Neuron (in vitro differentiated cells): Measurements from ENCODE around the gene PRICKLE1.

ENCODE experiments used
- H2AFZ ChIP-seq: one replicate; pipeline ENCODE4 v1.6.1; 2013; ENCODE audit warnings: low read depth, mild to moderate bottlenecking, inconsistent platforms, low read length, moderate library complexity
- H3K27me3 ChIP-seq: one replicate; pipeline ENCODE4 v1.6.1; 2013; ENCODE audit warnings: low read length; ENCODE audit not compliant: insufficient read depth
- H3K36me3 ChIP-seq: one replicate; pipeline ENCODE4 v1.6.1; 2013; ENCODE audit warnings: low read length; ENCODE audit not compliant: insufficient read depth
- H3K4me1 ChIP-seq: one replicate; pipeline ENCODE4 v1.6.1; 2013; ENCODE audit warnings: low read length; ENCODE audit not compliant: insufficient read depth
- H3K4me3 ChIP-seq: 2 replicates; pipeline ENCODE4 v1.5.1; 2013; ENCODE audit warnings: mild to moderate bottlenecking, low read length, moderate library complexity
- H3K9me3 ChIP-seq: one replicate; pipeline ENCODE4 v1.6.1; 2013; ENCODE audit warnings: low read length

The PRICKLE1 gene

DNA sequence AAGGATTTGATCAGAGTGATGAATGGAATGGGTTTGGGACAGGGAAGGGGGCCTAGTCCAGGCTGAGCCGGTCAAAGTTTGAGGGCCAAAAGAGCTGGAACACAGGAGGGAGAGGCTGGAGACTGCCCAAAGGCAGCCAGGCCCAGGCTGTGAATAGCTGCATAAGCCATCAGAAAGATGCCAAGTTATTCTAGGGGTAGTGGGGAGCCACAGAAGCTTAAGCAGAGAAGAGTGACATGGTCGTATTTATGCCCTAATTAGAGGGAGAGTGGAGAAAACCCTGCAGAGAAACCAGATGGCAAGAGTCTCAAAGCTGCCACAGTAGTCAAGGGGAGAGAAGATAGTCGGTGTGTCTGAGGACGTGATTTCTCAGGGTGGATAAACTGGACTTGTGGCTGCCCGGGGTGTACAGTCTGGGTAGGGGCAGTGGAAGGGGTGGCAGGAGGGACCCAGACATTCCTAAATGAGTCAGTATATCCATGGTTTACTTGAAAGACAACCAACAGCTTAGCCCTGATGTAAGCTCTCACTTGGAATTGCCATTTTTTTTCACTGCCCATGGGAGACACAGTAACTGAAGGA lies 99.2 kb downstream of the PRICKLE1 start:
- Histone ChIP-seq H3K4me3 (no peak overlapping the region), H2AFZ (no peak overlapping the region), H3K27me3 (no peaks in the 10 kb centered on the region), H3K9me3 (no peaks in the 10 kb centered on the region), H3K36me3 (no peaks in the 10 kb centered on the region), H3K4me1 (peaks cover 5% of the 10 kb centered on the region)

DNA sequence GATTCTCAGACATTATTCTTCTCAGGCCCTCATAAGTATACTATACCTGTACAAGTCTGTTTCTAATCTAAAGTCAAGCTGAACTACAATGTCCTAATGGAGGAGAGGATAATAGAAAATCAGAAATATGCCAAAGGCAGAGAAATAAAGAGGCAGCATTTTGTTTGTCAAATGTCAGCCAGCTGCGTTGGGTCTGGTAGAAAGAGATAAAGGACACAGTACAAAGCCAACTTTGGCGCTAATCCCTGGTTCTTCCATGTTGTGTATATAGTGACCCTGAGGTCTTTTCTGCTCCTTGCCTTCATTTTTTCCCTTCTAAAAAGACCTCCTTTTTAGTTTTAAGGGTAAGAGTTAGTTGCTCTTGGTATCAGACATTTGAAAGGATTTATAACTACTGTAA lies 103.1 kb downstream of the PRICKLE1 start:
- Histone ChIP-seq H3K9me3 (no peaks in the 10 kb centered on the region), H3K4me1 (peaks cover 22% of the 10 kb centered on the region), H3K36me3 (no peaks in the 10 kb centered on the region), H3K27me3 (no peaks in the 10 kb centered on the region), H3K4me3 (no peak overlapping the region), H2AFZ (no peak overlapping the region)

- Histone ChIP-seq H3K4me1 (peaks cover 22% of the 10 kb centered on the region), H3K36me3 (no peaks in the 10 kb centered on the region), H3K27me3 (no peaks in the 10 kb centered on the region), H2AFZ (no peak overlapping the region), H3K9me3 (no peaks in the 10 kb centered on the region), H3K4me3 (no peak overlapping the region)
Observed at GRCh38 chr12:42485823-42486222, 103.7 kb downstream of the PRICKLE1 start.

GRCh38 chr12:42484996-42485395 lies 104.5 kb downstream of the PRICKLE1 start:
- Histone ChIP-seq H3K27me3 (no peaks in the 10 kb centered on the region), H3K4me3 (peak overlapping the region; percentile 62), H3K36me3 (no peaks in the 10 kb centered on the region), H2AFZ (peak overlapping the region; percentile 97), H3K9me3 (no peaks in the 10 kb centered on the region), H3K4me1 (peaks cover 22% of the 10 kb centered on the region)

GRCh38 chr12:42483521-42483790 lies 106.1 kb downstream of the PRICKLE1 start:
- H3K9me3 ChIP-seq, result no peaks in the 10 kb centered on the region
- H2AFZ ChIP-seq, result peak overlapping the region; percentile 97
- no peaks in the 10 kb centered on the region for H3K36me3 ChIP-seq
- H3K4me1 ChIP-seq, result peaks cover 22% of the 10 kb centered on the region
- H3K4me3 ChIP-seq, result peak overlapping the region; percentile 62
- no peaks in the 10 kb centered on the region for H3K27me3 ChIP-seq

DNA sequence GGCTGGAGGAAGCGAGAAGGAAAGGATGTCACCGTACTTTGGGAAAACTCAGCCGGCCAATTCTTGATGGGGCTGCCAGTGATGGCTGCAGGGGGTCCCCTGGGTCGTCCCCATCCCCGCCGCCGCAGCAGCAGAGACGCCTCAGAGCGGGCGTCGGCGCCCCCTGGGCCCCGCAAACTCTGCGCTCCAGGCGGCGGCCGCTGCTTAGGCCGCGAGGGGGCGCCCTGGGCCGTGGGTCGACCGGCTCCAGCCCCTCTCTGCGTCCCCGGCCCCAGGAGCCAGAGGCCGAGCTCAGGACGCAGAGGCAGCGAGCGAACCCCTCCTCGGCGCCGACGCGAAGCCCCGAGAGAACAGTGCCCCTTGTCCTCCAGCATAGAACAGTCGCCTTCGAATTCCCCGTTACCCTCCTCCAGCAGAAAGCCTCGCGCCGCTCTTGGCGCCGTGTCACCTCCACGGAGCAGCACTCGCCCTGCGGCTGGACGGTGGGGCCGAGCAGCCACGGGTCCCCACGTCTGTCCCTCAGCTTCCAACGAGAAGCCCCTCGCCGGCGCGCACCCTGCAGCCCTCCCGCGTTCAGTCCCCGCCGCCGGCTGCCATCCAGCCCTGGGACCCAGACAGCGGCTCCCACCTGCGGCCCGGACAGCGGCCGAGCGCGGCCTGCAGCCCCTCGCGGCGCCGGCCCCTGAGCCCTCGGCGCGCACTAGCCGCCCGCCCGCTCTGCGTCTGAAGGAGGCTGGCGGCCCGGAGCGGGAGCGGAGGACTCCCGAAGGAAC lies 106.6 kb downstream of the PRICKLE1 start:
- H3K27me3 ChIP-seq, result no peaks in the 10 kb centered on the region
- peak overlapping the region; percentile 97 for H2AFZ ChIP-seq
- H3K36me3 ChIP-seq, result no peaks in the 10 kb centered on the region
- no peaks in the 10 kb centered on the region for H3K9me3 ChIP-seq
- peak overlapping the region; percentile 62 for H3K4me3 ChIP-seq
- H3K4me1 ChIP-seq, result peaks cover 22% of the 10 kb centered on the region

DNA sequence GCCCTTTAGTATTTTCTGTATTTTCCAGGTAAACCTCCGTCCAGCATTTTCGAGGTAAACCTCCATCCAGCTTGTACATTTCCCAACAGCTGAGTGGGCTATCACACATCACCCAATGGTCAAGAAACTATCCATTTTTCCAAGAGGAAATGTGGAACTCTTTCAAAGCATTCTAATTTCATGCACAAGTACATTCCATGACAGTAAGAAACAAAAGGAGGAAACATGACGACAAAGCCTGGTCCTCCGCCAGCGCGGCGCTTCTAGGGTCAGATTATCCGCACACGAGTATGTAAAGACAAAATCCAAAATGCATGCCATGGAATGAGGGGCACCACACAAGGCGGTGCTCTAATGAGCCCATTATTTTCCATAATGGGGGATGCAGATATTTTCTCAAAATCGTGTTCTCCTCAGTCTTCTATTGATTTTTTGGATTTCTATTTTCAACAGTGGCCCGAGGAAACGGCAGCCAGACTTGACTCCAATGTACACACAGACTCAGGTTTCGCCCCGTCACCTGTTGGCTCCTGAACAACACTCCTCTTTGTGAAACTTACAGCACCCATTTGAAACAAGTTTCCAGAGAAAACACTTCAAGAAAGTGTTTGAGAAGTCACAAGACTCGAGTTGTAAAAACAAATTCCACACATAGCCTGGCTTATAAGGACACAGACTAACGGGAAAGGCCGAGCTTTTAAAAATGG lies 107.4 kb downstream of the PRICKLE1 start:
- Histone ChIP-seq H3K36me3 (no peaks in the 10 kb centered on the region), H3K27me3 (no peaks in the 10 kb centered on the region), H2AFZ (peak overlapping the region; percentile 97), H3K4me3 (peak overlapping the region; percentile 62), H3K4me1 (peaks cover 22% of the 10 kb centered on the region), H3K9me3 (no peaks in the 10 kb centered on the region)

DNA sequence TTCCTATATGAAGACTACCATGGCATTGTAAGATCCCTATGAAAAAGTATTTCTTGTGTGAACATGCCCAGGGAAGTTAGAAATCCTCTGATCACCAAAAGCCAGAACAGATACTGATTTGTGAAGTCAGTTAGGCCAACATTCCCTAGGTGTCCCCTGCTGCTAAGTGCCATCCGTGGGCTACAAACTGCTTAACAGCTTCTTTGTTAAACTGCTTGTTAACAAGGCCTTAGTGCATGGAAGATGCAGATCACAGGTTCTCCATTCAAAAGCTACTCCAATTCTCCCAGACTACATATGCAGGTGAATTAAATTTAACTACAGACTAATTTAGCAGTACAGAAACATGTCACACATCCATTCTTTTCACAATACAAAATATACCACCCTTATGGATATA lies 108.2 kb downstream of the PRICKLE1 start:
- Histone ChIP-seq H3K9me3 (no peaks in the 10 kb centered on the region), H2AFZ (no peak overlapping the region), H3K27me3 (no peaks in the 10 kb centered on the region), H3K36me3 (no peaks in the 10 kb centered on the region), H3K4me1 (peaks cover 22% of the 10 kb centered on the region), H3K4me3 (no peak overlapping the region)

GRCh38 chr12:42477941-42478340 lies 111.6 kb downstream of the PRICKLE1 start:
- peaks cover 21% of the 10 kb centered on the region for H3K4me1 ChIP-seq
- H3K4me3 ChIP-seq, result no peak overlapping the region
- H3K9me3 ChIP-seq, result no peaks in the 10 kb centered on the region
- no peak overlapping the region for H2AFZ ChIP-seq
- H3K36me3 ChIP-seq, result no peaks in the 10 kb centered on the region
- H3K27me3 ChIP-seq, result no peaks in the 10 kb centered on the region

- no peak overlapping the region for H3K4me3 ChIP-seq
- no peaks in the 10 kb centered on the region for H3K9me3 ChIP-seq
- H3K4me1 ChIP-seq, result peaks cover 37% of the 10 kb centered on the region
- no peaks in the 10 kb centered on the region for H3K36me3 ChIP-seq
- H3K27me3 ChIP-seq, result no peaks in the 10 kb centered on the region
- H2AFZ ChIP-seq, result no peak overlapping the region
Observed at GRCh38 chr12:42475106-42475505, 114.4 kb downstream of the PRICKLE1 start.

DNA sequence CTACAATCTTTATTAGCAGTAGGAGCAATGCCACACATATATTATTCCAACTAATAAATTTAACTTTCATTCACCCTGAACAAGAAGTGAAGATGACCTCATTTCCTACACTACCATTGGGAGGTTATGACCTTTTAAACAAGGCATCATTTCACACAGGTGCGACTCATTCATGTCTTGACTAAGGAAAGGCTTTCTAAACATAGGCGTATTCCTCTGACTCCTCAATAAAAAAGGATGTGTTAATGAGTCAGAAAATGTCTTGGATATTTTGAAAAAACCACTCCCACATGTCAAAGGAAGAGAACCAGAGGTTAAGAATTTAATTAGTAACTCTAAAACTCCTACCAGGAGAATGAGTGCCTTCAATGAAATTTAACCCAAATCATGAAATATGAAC lies 115.2 kb downstream of the PRICKLE1 start:
- H3K9me3 ChIP-seq, result no peaks in the 10 kb centered on the region
- H3K36me3 ChIP-seq, result no peaks in the 10 kb centered on the region
- H3K27me3 ChIP-seq, result no peaks in the 10 kb centered on the region
- no peak overlapping the region for H2AFZ ChIP-seq
- H3K4me3 ChIP-seq, result no peak overlapping the region
- peaks cover 40% of the 10 kb centered on the region for H3K4me1 ChIP-seq

DNA sequence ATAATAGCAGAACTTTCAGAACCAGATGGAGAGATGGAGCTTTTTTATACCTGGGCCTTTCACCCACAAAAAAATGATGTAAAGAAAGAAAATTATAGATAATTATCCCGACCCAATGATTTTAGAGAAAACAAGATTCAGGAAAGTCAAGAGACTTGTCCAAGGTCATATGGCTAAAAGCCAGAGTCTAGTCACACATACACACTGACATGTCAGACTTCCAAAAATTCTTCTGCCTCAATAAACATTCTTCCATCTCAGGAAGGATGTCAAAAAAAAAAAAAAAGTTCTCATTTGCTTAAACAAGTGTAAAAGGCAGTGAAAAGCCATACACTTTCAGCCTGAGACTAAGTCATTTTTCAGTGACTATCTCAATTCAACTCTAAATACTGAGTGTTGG lies 116.0 kb downstream of the PRICKLE1 start:
- H2AFZ ChIP-seq, result no peak overlapping the region
- H3K9me3 ChIP-seq, result no peaks in the 10 kb centered on the region
- H3K36me3 ChIP-seq, result peaks cover under 1% of the 10 kb centered on the region
- H3K27me3 ChIP-seq, result no peaks in the 10 kb centered on the region
- peaks cover 40% of the 10 kb centered on the region for H3K4me1 ChIP-seq
- H3K4me3 ChIP-seq, result no peak overlapping the region

- Histone ChIP-seq H2AFZ (no peak overlapping the region), H3K36me3 (peaks cover 2% of the 10 kb centered on the region), H3K4me1 (peaks cover 40% of the 10 kb centered on the region), H3K4me3 (no peak overlapping the region), H3K27me3 (no peaks in the 10 kb centered on the region), H3K9me3 (no peaks in the 10 kb centered on the region)
Observed at GRCh38 chr12:42473130-42473529, 116.4 kb downstream of the PRICKLE1 start.
